BLaER1 treated with 17β-estradiol and CSF1 and Interleukin-3, amounts not matched to agents 10 nM and 100 nM (cell line): ENCODE data around the gene IL32.
"Not testable (repeated sequence)": the region's sequence is repeated elsewhere in the genome, so short reads cannot be mapped to it uniquely, and the experiment has no call there.

Source experiments
- H3K27ac ChIP-seq, 11 experiments: shearing (Covaris generic); formaldehyde crosslinking; 2 replicates each; pipeline ENCODE4 v1.8.1; 2022
- H3K27me3 ChIP-seq, 11 experiments: shearing (Covaris generic); formaldehyde crosslinking; 2 replicates each; pipeline ENCODE4 v1.8.1; 2022
- H3K36me3 ChIP-seq, 11 experiments: shearing (Covaris generic); formaldehyde crosslinking; 2 replicates each; pipeline ENCODE4 v1.8.1; 2022
- H3K4me1 ChIP-seq, 10 experiments: shearing (Covaris generic); formaldehyde crosslinking; 2 replicates each; pipeline ENCODE4 v1.8.1; 2022
- H3K4me2 ChIP-seq, 11 experiments: shearing (Covaris generic); formaldehyde crosslinking; 2 replicates each; pipeline ENCODE4 v1.8.1; 2022
- H3K4me3 ChIP-seq, 10 experiments: shearing (Covaris generic); formaldehyde crosslinking; 2 replicates each; pipeline ENCODE4 v1.8.1; 2022
- H3K9ac ChIP-seq, 11 experiments: shearing (Covaris generic); formaldehyde crosslinking; 2 replicates each; pipeline ENCODE4 v1.8.1; 2022
- H3K9me3 ChIP-seq, 11 experiments: shearing (Covaris generic); formaldehyde crosslinking; replicated peaks in 1 of 11; 2 replicates each; pipeline ENCODE4 v1.8.1; 2022
- H4K20me1 ChIP-seq, 11 experiments: shearing (Covaris generic); formaldehyde crosslinking; 2 replicates each; pipeline ENCODE4 v1.8.1; 2022
- Cebpa-rat ChIP-seq, 11 experiments: shearing (Covaris generic); IDR thresholded peaks; 2 replicates each; pipeline ENCODE4 v1.8.1; 2022

The IL32 gene

GRCh38 chr16:3059723-3060242 lies 5.7 kb upstream of the IL32 start:
- Histone ChIP-seq H3K27ac (peak overlapping the region; percentile 75 to 96 (median 90); a peak in 21 of 22 replicates), H3K4me3 (peak overlapping the region; percentile 77 to 94 (median 88)), H3K9ac (peak overlapping the region; percentile 84 to 98 (median 94)), H4K20me1 (peaks cover 0 to 6% (median 0%) of the 10 kb centered on the region in 11 experiments; a peak in 3 of 22 replicates), H3K4me1 (peaks cover 41 to 51% (median 48%) of the 10 kb centered on the region in 10 experiments), H3K9me3 (no peaks in the 10 kb centered on the region), H3K27me3 (no peaks in the 10 kb centered on the region), H3K36me3 (peaks cover 0 to 20% (median 0%) of the 10 kb centered on the region in 11 experiments; a peak in 4 of 22 replicates), H3K4me2 (peak overlapping the region; percentile 95 to 100 (median 99))
- no peak for TF ChIP-seq Cebpa-rat (IDR thresholded peaks at IDR 0.05)

- H3K4me1 ChIP-seq: peaks cover 41 to 51% (median 48%) of the 10 kb centered on the region in 10 experiments
- peak overlapping the region in 2 of 11 experiments; percentile 97 to 98; a peak in 3 of 22 replicates for H3K9ac ChIP-seq
- H3K27me3 ChIP-seq: no peaks in the 10 kb centered on the region
- H3K4me3 ChIP-seq: no peak overlapping the region
- H4K20me1 ChIP-seq: peaks cover 0 to 6% (median 0%) of the 10 kb centered on the region in 11 experiments; a peak in 3 of 22 replicates
- peaks cover 0 to 16% (median 0%) of the 10 kb centered on the region in 11 experiments; a peak in 3 of 22 replicates for H3K36me3 ChIP-seq
- peak overlapping the region; percentile 95 to 100 (median 99); a peak in 19 of 22 replicates for H3K4me2 ChIP-seq
- peak overlapping the region in 2 of 11 experiments; percentile 92 to 96; a peak in 4 of 22 replicates for H3K27ac ChIP-seq
- H3K9me3 ChIP-seq: no peaks in the 10 kb centered on the region
- TF ChIP-seq Cebpa-rat (IDR thresholded peaks at IDR 0.05): no peak
Measured at GRCh38 chr16:3060339-3061127, 4.9 kb upstream of the IL32 start.

- TF ChIP-seq Cebpa-rat (IDR thresholded peaks at IDR 0.05): no peak
- H3K36me3 ChIP-seq: 0 out of 22 replicates have a peak, but pooled peaks cover 0 to 4% (median 0%) of the 10 kb centered on the region in 11 experiments
- no peak overlapping the region for H3K9ac ChIP-seq
- no peaks in the 10 kb centered on the region for H3K9me3 ChIP-seq
- peaks cover 28 to 43% (median 36%) of the 10 kb centered on the region in 10 experiments for H3K4me1 ChIP-seq
- H3K4me2 ChIP-seq: no peak overlapping the region
- no peak overlapping the region for H3K27ac ChIP-seq
- no peak overlapping the region for H3K4me3 ChIP-seq
- peaks cover 0 to 6% (median 0%) of the 10 kb centered on the region in 11 experiments; a peak in 3 of 22 replicates for H4K20me1 ChIP-seq
- no peaks in the 10 kb centered on the region for H3K27me3 ChIP-seq
Measured at GRCh38 chr16:3062553-3062952, 2.9 kb upstream of the IL32 start.

GRCh38 chr16:3063625-3064386 lies 1.6 kb upstream of the IL32 start:
- no peak overlapping the region for H3K4me3 ChIP-seq
- no peaks in the 10 kb centered on the region for H3K27me3 ChIP-seq
- H3K9ac ChIP-seq: no peak overlapping the region
- H3K4me2 ChIP-seq: no peak overlapping the region
- TF ChIP-seq Cebpa-rat (IDR thresholded peaks at IDR 0.05): no peak
- peaks cover 19 to 44% (median 36%) of the 10 kb centered on the region in 10 experiments for H3K4me1 ChIP-seq
- H3K27ac ChIP-seq: no peak overlapping the region
- H3K9me3 ChIP-seq: no peaks in the 10 kb centered on the region
- no peaks in the 10 kb centered on the region for H3K36me3 ChIP-seq
- no peaks in the 10 kb centered on the region for H4K20me1 ChIP-seq

- peaks cover 9 to 47% (median 36%) of the 10 kb centered on the region in 10 experiments for H3K4me1 ChIP-seq
- H3K9ac ChIP-seq: peak overlapping the region in 2 of 11 experiments; percentile 4 to 6; a peak in 1 of 22 replicates
- H3K27ac ChIP-seq: peak overlapping the region in 3 of 11 experiments; percentile 37 to 59 (median 37); a peak in 5 of 22 replicates
- H3K9me3 ChIP-seq: peaks cover 0 to 8% (median 5%) of the 10 kb centered on the region in 11 experiments; a peak in 7 of 22 replicates
- H3K4me2 ChIP-seq: peak overlapping the region in 8 of 11 experiments; percentile 19 to 62 (median 28); a peak in 11 of 22 replicates
- H3K27me3 ChIP-seq: no peaks in the 10 kb centered on the region
- H3K4me3 ChIP-seq: no peak overlapping the region
- no peaks in the 10 kb centered on the region for H4K20me1 ChIP-seq
- no peaks in the 10 kb centered on the region for H3K36me3 ChIP-seq
- no peak for TF ChIP-seq Cebpa-rat (IDR thresholded peaks at IDR 0.05)
Measured at GRCh38 chr16:3065742-3066439, 451 bp downstream of the IL32 start.

GRCh38 chr16:3066440-3066748 lies 954 bp downstream of the IL32 start:
- Histone ChIP-seq H3K9ac (no peak overlapping the region), H4K20me1 (no peaks in the 10 kb centered on the region), H3K4me3 (no peak overlapping the region), H3K27ac (peak overlapping the region in 1 of 11 experiments; percentile 59; a peak in 2 of 22 replicates), H3K27me3 (no peaks in the 10 kb centered on the region), H3K36me3 (no peaks in the 10 kb centered on the region), H3K4me1 (peaks cover 9 to 52% (median 41%) of the 10 kb centered on the region in 10 experiments), H3K4me2 (peak overlapping the region in 1 of 11 experiments; percentile 30; a peak in 1 of 22 replicates), H3K9me3 (peaks cover 0 to 8% (median 5%) of the 10 kb centered on the region in 11 experiments; a peak in 7 of 22 replicates)
- no peak for TF ChIP-seq Cebpa-rat (IDR thresholded peaks at IDR 0.05)

- Histone ChIP-seq H3K27me3 (no peaks in the 10 kb centered on the region), H4K20me1 (no peaks in the 10 kb centered on the region), H3K4me3 (no peak overlapping the region), H3K4me1 (peaks cover 17 to 73% (median 61%) of the 10 kb centered on the region in 10 experiments), H3K36me3 (no peaks in the 10 kb centered on the region), H3K4me2 (peak overlapping the region in 5 of 11 experiments; percentile 19 to 40 (median 33); a peak in 3 of 22 replicates), H3K9ac (no peak overlapping the region), H3K9me3 (peaks cover 0 to 8% (median 5%) of the 10 kb centered on the region in 11 experiments; a peak in 7 of 22 replicates), H3K27ac (peak overlapping the region in 4 of 11 experiments; percentile 38 to 58 (median 43); a peak in 7 of 22 replicates)
- TF ChIP-seq Cebpa-rat (IDR thresholded peaks at IDR 0.05): no peak
Measured at GRCh38 chr16:3068487-3068886, 3.0 kb downstream of the IL32 start.

GRCh38 chr16:3069146-3069545 lies 3.7 kb downstream of the IL32 start:
- H3K27me3 ChIP-seq, H3K9ac ChIP-seq: not testable (repeated sequence)
- peaks cover 24 to 80% (median 67%) of the 10 kb centered on the region in 10 experiments for H3K4me1 ChIP-seq

More at GRCh38 chr16:3069146-3069545, 3.7 kb downstream of the IL32 start:
- not testable (repeated sequence) for H4K20me1 ChIP-seq, H3K4me3 ChIP-seq, H3K36me3 ChIP-seq, H3K27ac ChIP-seq, H3K9me3 ChIP-seq
- H3K4me2 ChIP-seq: peak overlapping the region in 1 of 11 experiments; percentile 3; a peak in 1 of 22 replicates
